ENCODE measurements around the gene AOPEP.

The AOPEP gene

DNA sequence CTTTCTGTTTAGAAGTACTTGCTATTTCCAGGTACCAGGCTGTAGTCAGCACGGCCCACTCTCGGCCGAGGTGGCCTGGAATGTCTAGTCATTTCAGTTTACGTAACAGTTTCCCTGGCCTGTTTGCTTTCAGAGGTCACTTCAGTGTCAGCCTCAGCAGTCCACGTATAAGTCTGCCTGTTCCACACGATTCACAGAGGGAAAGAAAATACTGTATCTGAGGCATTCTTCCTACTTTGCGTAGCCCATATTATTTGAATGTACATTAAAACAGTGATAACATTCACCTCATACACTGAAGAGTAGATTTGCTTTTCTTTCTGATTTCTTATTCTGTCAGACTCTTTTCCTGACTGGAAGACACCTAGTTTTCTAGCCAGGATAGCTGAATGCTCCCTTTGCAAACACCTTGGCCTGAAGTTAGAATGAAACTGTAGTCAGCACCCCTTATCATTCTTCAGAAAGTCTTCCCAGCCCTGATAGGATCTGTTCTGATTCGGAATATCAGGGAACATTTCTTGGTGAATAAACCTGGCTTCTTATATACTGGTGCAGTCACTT lies 140.9 kb downstream of the AOPEP start:
- no peaks in the 10 kb centered on the region for H3K36me3 ChIP-seq (ENCODE audit: low read length)
- no peak overlapping the region for H3K9ac ChIP-seq (ENCODE audit: low read length)
- no peak overlapping the region for H3K4me2 ChIP-seq (ENCODE audit: low read depth, low read length, poor library complexity, severe bottlenecking)
- H3K79me2 ChIP-seq (ENCODE audit: insufficient read depth, low read length) = no peaks in the 10 kb centered on the region
- H3K27me3 ChIP-seq (ENCODE audit: low read length) = no peaks in the 10 kb centered on the region
- H3F3A ChIP-seq (ENCODE audit: insufficient read depth) = no peaks in the 10 kb centered on the region
- H3K4me3 ChIP-seq (ENCODE audit: insufficient read depth, low read length, poor library complexity, severe bottlenecking) = no peak overlapping the region
- no peaks in the 10 kb centered on the region for H3K9me3 ChIP-seq (ENCODE audit: insufficient read depth, low read length)
- no peaks in the 10 kb centered on the region for H4K20me1 ChIP-seq (ENCODE audit: low read depth, low read length)
- no peak overlapping the region for H2AFZ ChIP-seq (ENCODE audit: low read depth, low read length, severe bottlenecking)
- H3K9me2 ChIP-seq (replicated peaks; ENCODE audit: insufficient read depth, low read length) = no peaks in the 10 kb centered on the region
- no peak overlapping the region for H3K27ac ChIP-seq (ENCODE audit: low read depth, low read length)
- TF ChIP-seq CTCF (IDR thresholded peaks at IDR 0.05; ENCODE audit: insufficient read depth, low read length, poor library complexity, severe bottlenecking) = no peak
- no peak for TF ChIP-seq EZH2phosphoT487 (conservative IDR thresholded peaks at IDR 0.05; ENCODE audit: low read length)

DNA sequence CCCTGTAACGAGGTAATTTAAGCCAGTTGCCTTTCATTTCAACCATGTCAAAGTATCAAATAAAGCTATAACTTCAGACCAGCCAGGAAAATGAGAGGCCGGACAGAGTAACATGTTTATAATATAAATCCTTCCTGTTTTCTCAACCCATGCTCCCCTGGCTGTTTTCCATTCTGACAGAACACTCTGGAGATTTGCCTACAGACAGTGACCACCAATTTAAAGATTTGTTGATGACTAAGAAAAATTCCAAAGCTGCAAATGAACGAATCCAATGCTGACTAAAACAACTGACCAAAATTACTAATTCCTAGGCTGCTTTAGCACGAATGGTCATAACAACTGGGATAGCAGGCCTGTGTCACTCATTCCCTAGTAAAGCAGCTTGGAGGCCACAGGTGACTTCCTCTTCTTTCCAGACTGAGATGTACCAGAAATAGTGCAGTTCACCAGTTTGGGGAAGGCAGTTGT lies 141.4 kb downstream of the AOPEP start:
- H3K79me2 ChIP-seq (ENCODE audit: insufficient read depth, low read length) = no peaks in the 10 kb centered on the region
- no peaks in the 10 kb centered on the region for H3K9me2 ChIP-seq (replicated peaks; ENCODE audit: insufficient read depth, low read length)
- no peak overlapping the region for H2AFZ ChIP-seq (ENCODE audit: low read depth, low read length, severe bottlenecking)
- no peaks in the 10 kb centered on the region for H3F3A ChIP-seq (ENCODE audit: insufficient read depth)
- H3K4me2 ChIP-seq (ENCODE audit: low read depth, low read length, poor library complexity, severe bottlenecking) = no peak overlapping the region
- H4K20me1 ChIP-seq (ENCODE audit: low read depth, low read length) = no peaks in the 10 kb centered on the region
- no peaks in the 10 kb centered on the region for H3K36me3 ChIP-seq (ENCODE audit: low read length)
- H3K27me3 ChIP-seq (ENCODE audit: low read length) = no peaks in the 10 kb centered on the region
- no peak for TF ChIP-seq EZH2phosphoT487 (conservative IDR thresholded peaks at IDR 0.05; ENCODE audit: low read length)
- TF ChIP-seq CTCF (IDR thresholded peaks at IDR 0.05; ENCODE audit: insufficient read depth, low read length, poor library complexity, severe bottlenecking) = no peak
- H3K4me3 ChIP-seq (ENCODE audit: insufficient read depth, low read length, poor library complexity, severe bottlenecking) = no peak overlapping the region
- H3K9me3 ChIP-seq (ENCODE audit: insufficient read depth, low read length) = no peaks in the 10 kb centered on the region
- no peak overlapping the region for H3K9ac ChIP-seq (ENCODE audit: low read length)
- H3K27ac ChIP-seq (ENCODE audit: low read depth, low read length) = no peak overlapping the region

- Histone ChIP-seq H3K4me2 (ENCODE audit: low read depth, low read length, poor library complexity, severe bottlenecking) (no peak overlapping the region), H3K36me3 (ENCODE audit: low read length) (no peaks in the 10 kb centered on the region), H3K9me2 (replicated peaks; ENCODE audit: insufficient read depth, low read length) (no peaks in the 10 kb centered on the region), H3F3A (ENCODE audit: insufficient read depth) (0 out of 2 replicates have a peak, but pooled peaks cover 3% of the 10 kb centered on the region), H3K27me3 (ENCODE audit: low read length) (no peaks in the 10 kb centered on the region), H2AFZ (ENCODE audit: low read depth, low read length, severe bottlenecking) (no peak overlapping the region), H3K9me3 (ENCODE audit: insufficient read depth, low read length) (no peaks in the 10 kb centered on the region), H4K20me1 (ENCODE audit: low read depth, low read length) (no peaks in the 10 kb centered on the region), H3K79me2 (ENCODE audit: insufficient read depth, low read length) (no peaks in the 10 kb centered on the region), H3K4me3 (ENCODE audit: insufficient read depth, low read length, poor library complexity, severe bottlenecking) (no peak overlapping the region), H3K9ac (ENCODE audit: low read length) (no peak overlapping the region), H3K27ac (ENCODE audit: low read depth, low read length) (no peak overlapping the region)
- TF ChIP-seq EZH2phosphoT487 (conservative IDR thresholded peaks at IDR 0.05; ENCODE audit: low read length) (no peak), CTCF (IDR thresholded peaks at IDR 0.05; ENCODE audit: insufficient read depth, low read length, poor library complexity, severe bottlenecking) (no peak)
Measured at GRCh38 chr9:94868464-94868863, 142.0 kb downstream of the AOPEP start.

Data from SU-DHL-6 (cell line).